ENCODE measurements around the gene EML5.

DNA sequence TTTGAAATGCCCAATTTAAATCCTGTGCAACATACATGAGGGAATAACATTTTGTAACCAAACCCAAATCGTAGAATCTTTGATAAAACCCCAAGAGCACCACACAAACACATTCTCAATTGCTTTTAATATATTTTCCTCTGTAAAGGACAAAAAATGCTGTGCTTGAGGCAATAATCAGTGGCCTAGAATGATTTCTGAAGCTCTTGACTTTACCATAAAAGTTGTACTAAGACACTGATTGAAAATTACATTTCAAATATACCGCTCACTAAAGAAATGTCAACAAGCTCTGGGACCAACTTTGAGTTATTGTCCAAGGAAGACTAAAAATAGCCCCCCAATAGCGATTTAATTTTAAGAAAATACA, 1.5 kb downstream of the EML5 start:
- TF ChIP-seq POLR2A (IDR thresholded peaks at IDR 0.05; ENCODE audit: low read depth) (no peak), POLR2AphosphoS5 (IDR thresholded peaks at IDR 0.05) (no peak), EP300 (IDR thresholded peaks at IDR 0.05) (no peak)
- TF ChIP-seq, protein P1, sequence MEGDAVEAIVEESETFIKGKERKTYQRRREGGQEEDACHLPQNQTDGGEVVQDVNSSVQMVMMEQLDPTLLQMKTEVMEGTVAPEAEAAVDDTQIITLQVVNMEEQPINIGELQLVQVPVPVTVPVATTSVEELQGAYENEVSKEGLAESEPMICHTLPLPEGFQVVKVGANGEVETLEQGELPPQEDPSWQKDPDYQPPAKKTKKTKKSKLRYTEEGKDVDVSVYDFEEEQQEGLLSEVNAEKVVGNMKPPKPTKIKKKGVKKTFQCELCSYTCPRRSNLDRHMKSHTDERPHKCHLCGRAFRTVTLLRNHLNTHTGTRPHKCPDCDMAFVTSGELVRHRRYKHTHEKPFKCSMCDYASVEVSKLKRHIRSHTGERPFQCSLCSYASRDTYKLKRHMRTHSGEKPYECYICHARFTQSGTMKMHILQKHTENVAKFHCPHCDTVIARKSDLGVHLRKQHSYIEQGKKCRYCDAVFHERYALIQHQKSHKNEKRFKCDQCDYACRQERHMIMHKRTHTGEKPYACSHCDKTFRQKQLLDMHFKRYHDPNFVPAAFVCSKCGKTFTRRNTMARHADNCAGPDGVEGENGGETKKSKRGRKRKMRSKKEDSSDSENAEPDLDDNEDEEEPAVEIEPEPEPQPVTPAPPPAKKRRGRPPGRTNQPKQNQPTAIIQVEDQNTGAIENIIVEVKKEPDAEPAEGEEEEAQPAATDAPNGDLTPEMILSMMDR (IDR thresholded peaks at IDR 0.05): no peak
